8988T (cell line): ENCODE results near the gene LCNL1.
A peak's percentile ranks its signal among the peaks of the same experiment; 100 is the strongest.

Source experiments
- DNase-seq: peaks from one replicate; pipeline ENCODE4 v3.0.0; 2011

Gene LCNL1

GRCh38 chr9:136947028-136947891 is 35.5 kb upstream of the LCNL1 start:
- DNase-seq: no peak

DNA sequence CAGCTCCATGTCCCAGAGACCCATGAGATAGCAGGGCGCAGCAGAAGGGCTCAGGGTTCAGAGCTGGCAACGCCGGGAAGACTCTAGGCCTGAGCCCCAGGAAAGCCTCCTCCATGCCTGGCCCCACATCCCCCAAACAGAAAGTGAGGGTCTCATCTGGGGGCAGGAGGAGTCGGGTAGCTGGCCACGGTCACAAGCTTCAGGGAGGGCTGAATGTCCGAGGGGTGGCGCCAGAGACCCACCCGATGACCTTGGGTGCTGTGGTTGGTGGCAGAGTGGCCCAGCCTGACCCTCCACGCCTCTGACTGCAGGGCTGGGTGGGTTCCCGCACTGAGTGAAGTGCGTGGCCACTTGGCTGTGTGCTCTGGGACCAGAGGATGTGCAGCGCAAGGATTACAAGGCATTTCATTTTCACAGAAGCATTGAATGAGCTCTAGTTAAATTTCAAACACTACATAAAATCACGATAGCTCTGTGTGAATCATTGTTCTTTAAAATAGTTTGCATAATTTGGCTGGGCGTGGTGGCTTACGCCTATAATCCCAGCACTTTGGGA is 34.8 kb upstream of the LCNL1 start:
- DNase-seq: peak; percentile 82

GRCh38 chr9:136949239-136949816 is 33.5 kb upstream of the LCNL1 start:
- DNase-seq: no peak

GRCh38 chr9:136949817-136950655 is 32.8 kb upstream of the LCNL1 start:
- DNase-seq: peak; percentile 100

- DNase-seq: no peak
Measured at GRCh38 chr9:136950656-136951276, 32.0 kb upstream of the LCNL1 start.

DNA sequence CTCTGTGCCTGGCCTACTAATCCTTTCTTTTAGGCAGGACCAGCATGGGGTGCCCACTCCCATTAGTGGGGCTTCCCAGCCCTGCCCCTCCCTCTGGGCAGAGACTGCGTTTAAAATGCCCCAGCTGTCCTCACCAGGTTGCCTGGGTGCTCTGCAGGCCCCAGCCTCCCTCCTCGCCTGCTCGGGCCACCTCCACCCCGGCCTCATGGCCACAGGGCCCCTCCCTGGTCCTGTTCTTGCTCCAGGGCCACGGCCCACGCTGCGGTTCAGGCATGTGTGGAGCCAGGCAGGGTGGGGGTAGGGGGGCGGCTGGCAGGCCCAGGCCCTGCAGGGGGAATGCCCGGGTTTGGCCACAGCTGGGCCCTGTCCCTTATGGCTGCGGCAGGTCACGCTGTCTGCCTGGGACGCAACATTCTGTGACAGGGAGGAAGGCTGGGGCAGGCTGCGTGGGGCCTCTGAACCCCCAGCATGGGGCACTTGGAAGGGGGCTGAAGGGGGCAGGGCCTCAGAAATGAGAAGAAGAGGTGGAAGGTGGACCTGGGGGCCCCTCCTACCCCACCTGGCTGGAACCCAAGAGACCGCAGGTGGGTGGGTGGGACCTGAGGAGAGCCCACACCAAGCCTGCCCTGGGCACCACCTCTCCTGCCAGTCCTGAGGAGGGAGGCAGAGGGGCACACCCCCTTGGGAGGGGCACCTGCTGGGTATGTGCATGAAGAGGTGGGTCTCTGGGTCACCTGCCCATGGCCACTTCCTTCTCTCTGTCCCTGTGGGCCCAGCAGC is 31.1 kb upstream of the LCNL1 start, which contains the start of gene LCN12:
TSS of gene LCN12 (plus strand) at position 733 of the 780 bp plus-strand sequence. CDS start 55 bp downstream, outside the sequence.
- DNase-seq: no peak

GRCh38 chr9:136952321-136952850 is 30.4 kb upstream of the LCNL1 start:
- DNase-seq: no peak

DNA sequence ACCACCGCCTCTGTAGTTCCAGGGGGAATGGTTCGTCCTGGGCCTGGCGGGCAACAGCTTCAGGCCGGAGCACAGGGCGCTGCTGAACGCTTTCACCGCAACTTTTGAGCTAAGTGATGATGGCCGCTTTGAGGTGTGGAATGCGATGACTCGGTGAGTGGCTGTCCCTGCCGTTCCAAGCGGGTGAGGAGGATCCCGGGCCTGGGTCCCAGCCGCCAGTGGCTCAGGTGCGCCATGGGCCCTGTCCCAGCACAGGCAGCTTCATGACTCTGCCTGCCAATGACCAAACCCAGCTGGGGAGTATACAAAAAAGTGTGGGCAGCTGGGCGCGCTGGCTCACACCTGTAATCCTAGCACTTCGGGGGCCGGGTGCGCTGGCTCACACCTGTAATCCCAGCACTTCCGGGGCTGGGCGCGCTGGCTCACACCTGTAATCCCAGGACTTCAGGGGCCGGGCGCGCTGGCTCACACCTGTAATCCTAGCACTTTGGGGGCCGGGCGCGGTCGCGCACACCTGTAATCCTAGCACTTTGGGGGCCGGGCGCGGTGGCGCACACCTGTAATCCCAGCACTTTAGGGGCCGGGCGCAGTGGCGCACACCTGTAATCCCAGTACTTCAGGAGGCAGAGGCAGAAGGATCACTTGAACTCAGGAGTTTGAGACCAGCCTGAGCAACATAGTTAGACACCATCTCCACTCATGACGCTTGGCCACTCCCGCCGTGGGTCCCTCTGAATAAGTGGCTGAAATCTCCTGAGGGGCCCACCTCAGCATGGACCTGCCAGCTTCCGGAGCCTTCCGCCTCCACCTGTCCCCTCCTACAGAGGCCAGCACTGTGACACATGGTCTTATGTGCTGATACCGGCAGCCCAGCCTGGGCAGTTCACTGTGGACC is 29.7 kb upstream of the LCNL1 start:
- no peak for DNase-seq

DNA sequence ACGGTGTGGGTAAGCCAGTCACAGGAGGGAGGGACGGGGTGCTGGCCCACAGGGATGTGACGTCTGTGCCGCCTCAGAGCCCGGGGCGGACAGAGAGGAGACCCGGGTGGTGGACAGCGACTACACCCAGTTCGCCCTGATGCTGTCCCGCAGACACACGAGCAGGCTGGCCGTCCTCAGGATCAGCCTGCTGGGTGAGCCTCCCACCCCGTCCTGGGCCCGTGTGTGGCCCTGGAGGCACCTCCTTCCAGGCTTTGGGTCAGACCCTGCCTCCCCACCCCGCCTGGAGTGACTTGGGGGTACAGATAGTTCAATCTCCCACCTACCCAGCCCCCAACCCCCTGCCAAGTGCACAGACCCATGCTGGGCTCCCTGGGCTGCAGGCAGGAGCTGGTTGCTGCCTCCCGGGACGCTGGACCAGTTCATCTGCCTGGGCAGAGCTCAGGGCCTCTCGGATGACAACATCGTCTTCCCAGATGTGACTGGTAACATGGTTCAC is 29.0 kb upstream of the LCNL1 start:
- no peak for DNase-seq

GRCh38 chr9:136954270-136955083 is 28.3 kb upstream of the LCNL1 start:
- no peak for DNase-seq

GRCh38 chr9:136955202-136955942 is 27.4 kb upstream of the LCNL1 start:
- no peak for DNase-seq

- DNase-seq: no peak
Measured at GRCh38 chr9:136955943-136956335, 26.9 kb upstream of the LCNL1 start.

DNA sequence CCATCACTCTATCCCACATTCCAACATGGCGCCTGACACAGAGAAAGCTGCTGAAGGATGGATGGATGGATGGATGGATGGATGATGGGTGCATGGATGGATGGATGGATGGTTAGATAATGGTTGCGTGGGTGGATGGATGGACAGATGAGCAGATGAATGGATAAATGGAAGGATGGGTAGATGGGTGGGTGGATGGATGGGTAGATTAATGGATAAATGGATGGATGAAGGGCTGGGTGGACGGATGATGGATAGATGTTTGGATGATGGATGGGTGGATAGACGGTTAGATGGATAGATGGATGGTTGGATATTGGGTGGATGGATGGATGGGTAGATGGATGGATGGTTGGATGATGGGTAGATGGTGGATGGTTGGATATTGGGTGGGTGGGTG is 26.2 kb upstream of the LCNL1 start:
- DNase-seq: no peak

- no peak for DNase-seq
Measured at GRCh38 chr9:136957461-136957860, 25.3 kb upstream of the LCNL1 start.

DNA sequence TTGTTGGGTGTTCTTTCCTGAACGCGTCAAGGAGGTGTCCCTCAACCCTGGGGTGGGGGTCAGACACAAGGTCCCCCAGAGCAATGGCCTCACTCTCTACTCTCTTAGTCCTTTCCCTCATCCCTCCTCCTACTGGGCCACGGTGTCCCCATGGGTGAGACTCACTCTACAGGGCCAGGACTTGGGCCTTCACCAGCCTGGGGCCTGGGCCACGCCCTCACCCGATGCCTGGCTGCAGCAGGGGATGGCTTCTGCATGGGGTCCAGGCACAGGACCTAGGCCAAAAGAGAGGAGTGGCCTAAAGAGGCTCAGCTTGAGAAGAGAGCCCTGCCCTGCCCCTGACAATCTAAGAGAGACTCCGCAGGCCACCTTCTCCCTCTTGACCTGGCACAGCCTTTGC is 24.9 kb upstream of the LCNL1 start:
- DNase-seq: no peak

- no peak for DNase-seq
Measured at GRCh38 chr9:136958473-136958872, 24.3 kb upstream of the LCNL1 start.

GRCh38 chr9:136958898-136959850 is 23.6 kb upstream of the LCNL1 start:
- no peak for DNase-seq
